SK-N-SH (cell line): ENCODE results near the gene FBXL22. TPM values are rescaled to one million over a fixed set of nuclear protein-coding genes. Genes with fewer than 3 reads are reported as not detected.

Source experiments
- CTCF ChIA-PET: fragments of 300-600, 350-600 bp; formaldehyde crosslinking; extraction: SDS; loops from one replicate; lab custom pipeline; 2021; lab: Yijun Ruan, JAX
- POLR2A ChIA-PET: fragments of 350-600 bp; sonication (Branson Sonifier 250); formaldehyde crosslinking; extraction: SDS; loops from one replicate; lab custom pipeline; 2020; ENCODE audit warnings: antibody characterized with exemption, inconsistent platforms; lab: Yijun Ruan, JAX
- DNase-seq: peaks from one replicate; pipeline ENCODE4 v3.0.0; 2012
- H2AFZ ChIP-seq: fragments of 200-600 bp; sonication (generic); 2 replicates; pipeline ENCODE4 v1.8.1; 2016; ENCODE audit warnings: antibody characterized with exemption, mild to moderate bottlenecking, low read depth
- H3F3A ChIP-seq: fragments of 200-600 bp; sonication (generic); replicated peaks from 2 replicates; pipeline ENCODE3; 2016; ENCODE audit warnings: antibody characterized with exemption, mild to moderate bottlenecking; ENCODE audit not compliant: insufficient read depth
- H3K27ac ChIP-seq, 2 experiments: fragments of 200-500 bp in 1 of 2; fragments of 200-600 bp in 1 of 2; sonication (Bioruptor generic) in 1 of 2; sonication (generic), shearing (Covaris generic) in 1 of 2; 2 replicates each; pipeline versions ENCODE4 v1.5.1 to v1.6.1; 2014 to 2016; ENCODE audit warnings: low read depth in 2 of 2, inconsistent platforms in 1 of 2, low read length in 1 of 2, mild to moderate bottlenecking in 1 of 2, mixed read lengths in 1 of 2
- H3K27me3 ChIP-seq: fragments of 200-600 bp; sonication (generic), shearing (Covaris generic); 2 replicates; pipeline ENCODE4 v1.6.1; 2016; ENCODE audit warnings: mixed run types; ENCODE audit not compliant: insufficient read depth
- H3K36me3 ChIP-seq, 2 experiments: fragments of 200-500 bp in 1 of 2; fragments of 200-600 bp in 1 of 2; sonication (Bioruptor generic) in 1 of 2; sonication (generic) in 1 of 2; replicated peaks in 1 of 2; 2 replicates each; pipeline versions ENCODE3 to v1.5.1; 2014 to 2016; ENCODE audit warnings: low read length in 1 of 2, mild to moderate bottlenecking in 1 of 2; ENCODE audit not compliant: insufficient read depth in 2 of 2, control insufficient read depth in 1 of 2
- H3K4me1 ChIP-seq, 2 experiments: fragments of 200-500 bp in 1 of 2; fragments of 200-600 bp in 1 of 2; sonication (Bioruptor generic) in 1 of 2; sonication (generic), shearing (Covaris generic) in 1 of 2; 2 replicates each; pipeline versions ENCODE4 v1.5.1 to v1.6.1; 2014 to 2016; ENCODE audit warnings: low read depth in 1 of 2, low read length in 1 of 2, mixed run types in 1 of 2; ENCODE audit not compliant: insufficient read depth in 2 of 2, control insufficient read depth in 1 of 2
- H3K4me2 ChIP-seq: fragments of 200-600 bp; sonication (generic), shearing (Covaris generic); 2 replicates; pipeline ENCODE4 v1.6.1; 2017; ENCODE audit warnings: mixed run types
- H3K4me3 ChIP-seq, 2 experiments: fragments of 200-500 bp in 1 of 2; fragments of 200-600 bp in 1 of 2; sonication (Bioruptor generic) in 1 of 2; sonication (generic), shearing (Covaris generic) in 1 of 2; 2 replicates each; pipeline versions ENCODE4 v1.5.1 to v1.8.1; 2014 to 2016; ENCODE audit warnings: low read depth in 2 of 2, inconsistent platforms in 1 of 2, low read length in 1 of 2, mild to moderate bottlenecking in 1 of 2, mixed read lengths in 1 of 2, moderate library complexity in 1 of 2
- H3K79me2 ChIP-seq: fragments of 200-600 bp; sonication (generic); 2 replicates; pipeline ENCODE4 v1.8.1; 2017; ENCODE audit warnings: mild to moderate bottlenecking; ENCODE audit not compliant: insufficient read depth
- H3K9ac ChIP-seq: fragments of 200-600 bp; sonication (generic); 2 replicates; pipeline ENCODE4 v1.6.1; 2017; ENCODE audit warnings: mixed run types
- H3K9me2 ChIP-seq: fragments of 200-600 bp; sonication (generic); 2 replicates; pipeline ENCODE4 v1.6.1; 2017; ENCODE audit warnings: mixed run types
- H3K9me3 ChIP-seq: fragments of 200-600 bp; sonication (generic); 2 replicates; pipeline ENCODE4 v1.6.1; 2017; ENCODE audit warnings: mixed run types, mild to moderate bottlenecking, moderate library complexity
- H4K20me1 ChIP-seq: fragments of 200-600 bp; sonication (generic); 2 replicates; pipeline ENCODE4 v1.6.1; 2017; ENCODE audit warnings: mild to moderate bottlenecking, mixed run types; ENCODE audit not compliant: insufficient read depth
- ELF1 ChIP-seq: IDR thresholded peaks from 2 replicates; pipeline ENCODE4 v1.4.0; 2012
- EP300 ChIP-seq, 2 experiments: IDR thresholded peaks; 2 replicates each; pipeline versions ENCODE4 v1.4.0 to v1.6.1; 2012; ENCODE audit warnings: borderline replicate concordance in 1 of 2, low read depth in 1 of 2, low read length in 1 of 2
- FOXM1 ChIP-seq: IDR thresholded peaks from 2 replicates; pipeline ENCODE4 v1.4.0; 2012; ENCODE audit warnings: low read depth, mild to moderate bottlenecking
- NRF1 ChIP-seq: IDR thresholded peaks from 2 replicates; pipeline ENCODE4 v1.6.1; 2012; ENCODE audit warnings: low read depth, mild to moderate bottlenecking, low read length
- RAD21 ChIP-seq: IDR thresholded peaks from 2 replicates; pipeline ENCODE4 v1.6.1; 2012; ENCODE audit warnings: mild to moderate bottlenecking, low read length
- SMC3 ChIP-seq: IDR thresholded peaks from 2 replicates; pipeline ENCODE4 v1.6.1; 2012; ENCODE audit warnings: low read depth, low read length, improper control_type of control experiment
- TEAD4 ChIP-seq: IDR thresholded peaks from 2 replicates; pipeline ENCODE4 v1.4.0; 2012; ENCODE audit warnings: mild to moderate bottlenecking, borderline replicate concordance; ENCODE audit not compliant: insufficient read depth
- WGBS: methylation state at CpG from one replicate; pipeline ENCODE4 v1.1.6; 2017; ENCODE audit warnings: low lambda C conversion rate; 5-methylcytosine and 5-hydroxymethylcytosine counted together
- polyA plus RNA-seq, 3 experiments: library from polyadenylated mRNA; depleted of rRNA; stranded (reverse); fragments of >200 nt; gene quantifications; 2 replicates each; pipeline ENCODE4 v1.2.3, GENCODE V29; 2012
- TF ChIP-seq, protein P1 (sequence below): fragments of 150-350 bp; IDR thresholded peaks from 2 replicates; pipeline ENCODE4 v1.6.1; 2017; ENCODE audit warnings: antibody characterized with exemption, low read length, low read depth, borderline replicate concordance
- TF ChIP-seq, protein P2 (sequence below): IDR thresholded peaks from 2 replicates; pipeline ENCODE4; 2012
- TF ChIP-seq, protein P3 (sequence below): IDR thresholded peaks from 2 replicates; pipeline ENCODE4 v1.6.1; 2012; ENCODE audit warnings: mild to moderate bottlenecking, low read depth, low read length, moderate library complexity

The FBXL22 gene
- polyA plus RNA-seq, 1 of the 3 experiments (the other 2 are of a cell fraction): 0.10 TPM

DNA sequence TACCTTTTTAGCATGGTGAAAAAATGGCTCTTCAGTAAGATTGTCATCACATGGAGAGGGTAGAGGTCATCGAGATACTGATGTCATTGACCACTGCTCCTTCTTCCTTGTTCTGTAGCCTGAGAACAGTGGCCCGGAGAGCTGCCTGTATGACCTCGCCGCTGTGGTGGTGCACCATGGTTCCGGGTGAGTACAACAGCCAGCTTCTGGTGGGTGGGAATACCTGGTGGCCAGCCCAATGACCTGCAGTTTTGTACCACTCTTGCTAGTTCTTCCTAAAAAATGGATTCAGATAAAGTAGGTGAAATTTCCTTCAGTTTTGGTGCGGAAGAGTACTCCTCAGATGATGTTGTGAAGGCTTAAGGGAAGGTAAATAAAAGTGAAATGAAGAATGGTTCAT, 8.4 kb upstream of the FBXL22 start:
- ChIA-PET POLR2A (no interaction called here), CTCF (interaction anchor here (0.7 to 1.3 kb wide), 3 partner anchors 10 to 300 kb away, joined by 3 read pairs; no protein-coding TSS in a partner anchor)
- Histone ChIP-seq H3K79me2 (no peaks in the 10 kb centered on the region), H3K9ac (no peak overlapping the region), H3K27ac (no peak overlapping the region), H2AFZ (no peak overlapping the region), H3K9me2 (no peaks in the 10 kb centered on the region), H3F3A (peaks cover 11% of the 10 kb centered on the region), H3K4me3 (no peak overlapping the region), H3K27me3 (no peaks in the 10 kb centered on the region), H3K36me3 (peaks cover 46 to 93% of the 10 kb centered on the region in 2 experiments), H3K4me1 (peaks cover 0 to 10% of the 10 kb centered on the region in 2 experiments; a peak in 2 of 4 replicates), H3K4me2 (no peak overlapping the region), H3K9me3 (no peaks in the 10 kb centered on the region), H4K20me1 (no peaks in the 10 kb centered on the region)
- TF ChIP-seq, protein P1, sequence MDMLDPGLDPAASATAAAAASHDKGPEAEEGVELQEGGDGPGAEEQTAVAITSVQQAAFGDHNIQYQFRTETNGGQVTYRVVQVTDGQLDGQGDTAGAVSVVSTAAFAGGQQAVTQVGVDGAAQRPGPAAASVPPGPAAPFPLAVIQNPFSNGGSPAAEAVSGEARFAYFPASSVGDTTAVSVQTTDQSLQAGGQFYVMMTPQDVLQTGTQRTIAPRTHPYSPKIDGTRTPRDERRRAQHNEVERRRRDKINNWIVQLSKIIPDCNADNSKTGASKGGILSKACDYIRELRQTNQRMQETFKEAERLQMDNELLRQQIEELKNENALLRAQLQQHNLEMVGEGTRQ: no peak
- TF ChIP-seq FOXM1: no peak
- TF ChIP-seq, protein P2, sequence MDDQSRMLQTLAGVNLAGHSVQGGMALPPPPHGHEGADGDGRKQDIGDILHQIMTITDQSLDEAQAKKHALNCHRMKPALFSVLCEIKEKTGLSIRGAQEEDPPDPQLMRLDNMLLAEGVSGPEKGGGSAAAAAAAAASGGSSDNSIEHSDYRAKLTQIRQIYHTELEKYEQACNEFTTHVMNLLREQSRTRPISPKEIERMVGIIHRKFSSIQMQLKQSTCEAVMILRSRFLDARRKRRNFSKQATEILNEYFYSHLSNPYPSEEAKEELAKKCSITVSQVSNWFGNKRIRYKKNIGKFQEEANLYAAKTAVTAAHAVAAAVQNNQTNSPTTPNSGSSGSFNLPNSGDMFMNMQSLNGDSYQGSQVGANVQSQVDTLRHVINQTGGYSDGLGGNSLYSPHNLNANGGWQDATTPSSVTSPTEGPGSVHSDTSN: no peak
- 97% methylated on average over 6 of the region's 6 CpGs for WGBS
- DNase-seq: no peak

DNA sequence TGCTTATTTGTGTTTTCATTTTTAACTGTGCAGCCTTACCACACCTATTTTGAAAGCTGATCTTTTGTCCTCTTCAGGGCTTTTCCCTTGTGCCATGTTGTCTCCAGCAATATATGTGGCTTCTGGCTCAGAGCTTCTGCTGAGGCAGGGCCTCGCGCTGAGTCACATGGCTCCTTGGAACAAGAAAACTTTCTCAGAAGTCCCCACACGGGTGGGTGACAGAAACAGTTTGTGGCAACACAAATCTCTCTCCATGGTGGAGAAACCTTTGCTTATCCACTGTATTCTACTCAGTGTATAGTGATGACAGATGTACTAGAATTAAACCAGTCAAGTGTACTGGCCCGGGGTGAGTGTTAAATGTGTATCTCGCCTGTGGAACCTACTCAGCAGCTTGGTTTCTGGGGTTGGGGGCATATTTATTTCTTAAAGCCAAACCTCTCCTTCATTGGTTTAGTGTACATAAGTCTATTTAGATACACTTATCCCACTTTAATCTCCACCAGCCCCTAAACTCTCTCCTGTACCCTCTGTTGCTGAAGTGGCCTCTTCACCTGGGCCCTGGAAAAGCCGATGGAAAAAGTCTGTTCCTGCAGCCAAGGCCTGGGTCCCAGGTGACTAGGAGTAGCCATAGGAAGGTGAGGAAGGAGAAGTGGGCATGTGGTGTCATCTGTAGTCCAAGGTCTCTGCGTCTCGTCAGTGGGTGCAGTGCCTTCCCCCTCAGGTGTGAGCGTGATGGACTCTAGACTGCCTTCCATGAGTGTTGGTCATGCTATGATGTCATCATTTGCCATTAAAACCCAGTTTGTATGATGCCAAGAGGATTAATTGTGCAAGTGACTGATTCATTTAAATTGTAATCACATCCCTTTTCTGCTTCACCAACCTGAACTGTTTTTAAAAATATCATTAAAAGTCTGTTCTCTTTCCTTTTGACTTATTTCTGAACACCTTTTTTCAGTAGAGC, 3.2 kb upstream of the FBXL22 start:
- H3K9ac ChIP-seq: no peak overlapping the region
- CTCF ChIA-PET: interaction anchor here (0.8 kb wide), 1 partner anchor 83 kb away, joined by 3 read pairs; no protein-coding TSS in a partner anchor
- H3F3A ChIP-seq: peaks cover 12% of the 10 kb centered on the region
- TF ChIP-seq SMC3 (no peak), ELF1 (no peak), TEAD4 (no peak), RAD21 (no peak), NRF1 (no peak), EP300 (IDR thresholded peaks at IDR 0.05; ENCODE audit: borderline replicate concordance in 1 of 2, low read depth in 1 of 2, low read length in 1 of 2) (no peak)
- TF ChIP-seq, protein P3, sequence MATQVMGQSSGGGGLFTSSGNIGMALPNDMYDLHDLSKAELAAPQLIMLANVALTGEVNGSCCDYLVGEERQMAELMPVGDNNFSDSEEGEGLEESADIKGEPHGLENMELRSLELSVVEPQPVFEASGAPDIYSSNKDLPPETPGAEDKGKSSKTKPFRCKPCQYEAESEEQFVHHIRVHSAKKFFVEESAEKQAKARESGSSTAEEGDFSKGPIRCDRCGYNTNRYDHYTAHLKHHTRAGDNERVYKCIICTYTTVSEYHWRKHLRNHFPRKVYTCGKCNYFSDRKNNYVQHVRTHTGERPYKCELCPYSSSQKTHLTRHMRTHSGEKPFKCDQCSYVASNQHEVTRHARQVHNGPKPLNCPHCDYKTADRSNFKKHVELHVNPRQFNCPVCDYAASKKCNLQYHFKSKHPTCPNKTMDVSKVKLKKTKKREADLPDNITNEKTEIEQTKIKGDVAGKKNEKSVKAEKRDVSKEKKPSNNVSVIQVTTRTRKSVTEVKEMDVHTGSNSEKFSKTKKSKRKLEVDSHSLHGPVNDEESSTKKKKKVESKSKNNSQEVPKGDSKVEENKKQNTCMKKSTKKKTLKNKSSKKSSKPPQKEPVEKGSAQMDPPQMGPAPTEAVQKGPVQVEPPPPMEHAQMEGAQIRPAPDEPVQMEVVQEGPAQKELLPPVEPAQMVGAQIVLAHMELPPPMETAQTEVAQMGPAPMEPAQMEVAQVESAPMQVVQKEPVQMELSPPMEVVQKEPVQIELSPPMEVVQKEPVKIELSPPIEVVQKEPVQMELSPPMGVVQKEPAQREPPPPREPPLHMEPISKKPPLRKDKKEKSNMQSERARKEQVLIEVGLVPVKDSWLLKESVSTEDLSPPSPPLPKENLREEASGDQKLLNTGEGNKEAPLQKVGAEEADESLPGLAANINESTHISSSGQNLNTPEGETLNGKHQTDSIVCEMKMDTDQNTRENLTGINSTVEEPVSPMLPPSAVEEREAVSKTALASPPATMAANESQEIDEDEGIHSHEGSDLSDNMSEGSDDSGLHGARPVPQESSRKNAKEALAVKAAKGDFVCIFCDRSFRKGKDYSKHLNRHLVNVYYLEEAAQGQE: no peak
- H4K20me1 ChIP-seq: no peaks in the 10 kb centered on the region
- H3K4me2 ChIP-seq: no peak overlapping the region
- no peak overlapping the region for H3K4me3 ChIP-seq
- no peaks in the 10 kb centered on the region for H3K9me2 ChIP-seq
- H2AFZ ChIP-seq: no peak overlapping the region
- H3K9me3 ChIP-seq: no peaks in the 10 kb centered on the region
- H3K27ac ChIP-seq: no peak overlapping the region
- H3K4me1 ChIP-seq: peaks cover 0 to 3% of the 10 kb centered on the region in 2 experiments; a peak in 1 of 4 replicates
- H3K36me3 ChIP-seq: peaks cover 41 to 50% of the 10 kb centered on the region in 2 experiments
- DNase-seq: no peak
- H3K79me2 ChIP-seq: no peaks in the 10 kb centered on the region
- POLR2A ChIA-PET: no interaction called here
- H3K27me3 ChIP-seq: no peaks in the 10 kb centered on the region
- WGBS: 89% methylated on average over 9 of the region's 9 CpGs
